ENCODE results near the gene TTN.

DNA sequence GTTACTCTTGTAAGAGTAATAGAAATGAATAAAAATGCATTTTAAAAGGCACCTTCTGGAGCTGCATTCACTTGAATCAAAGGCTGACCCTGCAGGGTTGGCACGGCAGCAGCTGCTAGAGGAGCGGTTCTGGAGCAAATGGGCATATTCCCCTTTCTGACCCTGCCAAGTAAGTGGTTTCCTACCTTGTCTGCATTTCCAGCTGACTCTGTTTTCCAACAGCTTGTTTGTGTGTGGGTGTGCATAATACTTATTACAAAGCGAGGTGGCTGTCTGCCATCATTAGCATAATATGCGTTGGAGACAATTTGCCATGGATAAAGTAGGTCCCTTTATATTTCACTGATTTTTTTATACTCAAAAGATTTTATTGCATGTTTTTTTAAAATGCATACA is 21.3 kb upstream of the TTN start:
- TF ChIP-seq, protein P1, sequence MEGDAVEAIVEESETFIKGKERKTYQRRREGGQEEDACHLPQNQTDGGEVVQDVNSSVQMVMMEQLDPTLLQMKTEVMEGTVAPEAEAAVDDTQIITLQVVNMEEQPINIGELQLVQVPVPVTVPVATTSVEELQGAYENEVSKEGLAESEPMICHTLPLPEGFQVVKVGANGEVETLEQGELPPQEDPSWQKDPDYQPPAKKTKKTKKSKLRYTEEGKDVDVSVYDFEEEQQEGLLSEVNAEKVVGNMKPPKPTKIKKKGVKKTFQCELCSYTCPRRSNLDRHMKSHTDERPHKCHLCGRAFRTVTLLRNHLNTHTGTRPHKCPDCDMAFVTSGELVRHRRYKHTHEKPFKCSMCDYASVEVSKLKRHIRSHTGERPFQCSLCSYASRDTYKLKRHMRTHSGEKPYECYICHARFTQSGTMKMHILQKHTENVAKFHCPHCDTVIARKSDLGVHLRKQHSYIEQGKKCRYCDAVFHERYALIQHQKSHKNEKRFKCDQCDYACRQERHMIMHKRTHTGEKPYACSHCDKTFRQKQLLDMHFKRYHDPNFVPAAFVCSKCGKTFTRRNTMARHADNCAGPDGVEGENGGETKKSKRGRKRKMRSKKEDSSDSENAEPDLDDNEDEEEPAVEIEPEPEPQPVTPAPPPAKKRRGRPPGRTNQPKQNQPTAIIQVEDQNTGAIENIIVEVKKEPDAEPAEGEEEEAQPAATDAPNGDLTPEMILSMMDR (IDR thresholded peaks at IDR 0.05 in 2 of 3, conservative IDR thresholded peaks at IDR 0.05 in 1 of 3; ENCODE audit: control insufficient read depth in 2 of 3, extremely low read depth in 1 of 3, insufficient read depth in 1 of 3, low read depth in 3 of 3, low read length in 3 of 3): no peak
- no peak for TF ChIP-seq POLR2AphosphoS5 (IDR thresholded peaks at IDR 0.05; ENCODE audit: low read length)
- no peak for TF ChIP-seq PBX3 (IDR thresholded peaks at IDR 0.05; ENCODE audit: insufficient replicate concordance, low read depth, low read length)
- TF ChIP-seq MYC (IDR thresholded peaks at IDR 0.05; ENCODE audit: insufficient read depth, insufficient read length, insufficient replicate concordance, low read length, severe bottlenecking): no peak
- no peak for TF ChIP-seq IRF4 (IDR thresholded peaks at IDR 0.05; ENCODE audit: low read depth, low read length)
- TF ChIP-seq HDGF (IDR thresholded peaks at IDR 0.05): no peak
- TF ChIP-seq JUNB (IDR thresholded peaks at IDR 0.05): no peak
- TF ChIP-seq BRCA1 (IDR thresholded peaks at IDR 0.05; ENCODE audit: low read depth, low read length): no peak
- no peak for TF ChIP-seq YY1 (IDR thresholded peaks at IDR 0.05; ENCODE audit: low read depth, low read length)
- no peak for TF ChIP-seq POLR2A (IDR thresholded peaks at IDR 0.05; ENCODE audit: low read depth, low read length)
- TF ChIP-seq CEBPB (IDR thresholded peaks at IDR 0.05; ENCODE audit: borderline replicate concordance in 1 of 2, low read depth in 2 of 2, low read length in 2 of 2): no peak
- TF ChIP-seq ESRRA (IDR thresholded peaks at IDR 0.05; ENCODE audit: low read length): no peak
- TF ChIP-seq ATF7 (IDR thresholded peaks at IDR 0.05; ENCODE audit: low read depth): no peak

Data from GM12878 (cell line).